IPS-11a (cell line): ENCODE results near the gene TMEM9B.

Experiments used
- H3K4me3 ChIP-seq: one replicate; pipeline ENCODE4 v1.5.1; 2013; ENCODE audit warnings: low read depth, low read length, control low read depth

TMEM9B gene

GRCh38 chr11:8930456-8931175 lies 33.6 kb downstream of the TMEM9B start:
- H3K4me3 ChIP-seq: no peak overlapping the region

GRCh38 chr11:8928981-8929615 lies 35.1 kb downstream of the TMEM9B start:
- no peak overlapping the region for H3K4me3 ChIP-seq

- H3K4me3 ChIP-seq: no peak overlapping the region
Measured at GRCh38 chr11:8928205-8928604, 36.0 kb downstream of the TMEM9B start.

- no peak overlapping the region for H3K4me3 ChIP-seq
Measured at GRCh38 chr11:8927233-8927632, 37.0 kb downstream of the TMEM9B start.

- no peak overlapping the region for H3K4me3 ChIP-seq
Measured at GRCh38 chr11:8926236-8926635, 38.0 kb downstream of the TMEM9B start.

- H3K4me3 ChIP-seq: no peak overlapping the region
Measured at GRCh38 chr11:8925711-8926110, 38.5 kb downstream of the TMEM9B start.

GRCh38 chr11:8922691-8923090 lies 41.6 kb downstream of the TMEM9B start:
- no peak overlapping the region for H3K4me3 ChIP-seq

GRCh38 chr11:8917157-8917825 lies 47.0 kb downstream of the TMEM9B start:
- H3K4me3 ChIP-seq: no peak overlapping the region

- no peak overlapping the region for H3K4me3 ChIP-seq
Measured at GRCh38 chr11:8914661-8915018, 49.6 kb downstream of the TMEM9B start.

- H3K4me3 ChIP-seq: no peak overlapping the region
Measured at GRCh38 chr11:8913961-8914660, 50.1 kb downstream of the TMEM9B start.

- H3K4me3 ChIP-seq: peak within 1 kb of the TSS; percentile 81
Measured at GRCh38 chr11:8911029-8911823, 53.0 kb downstream of the TMEM9B start, which contains the start of gene AKIP1. Gene AKIP1 (plus strand): TSS chr11:8911189. CDS start chr11:8911450, 261 bp downstream.

GRCh38 chr11:8910649-8911026 lies 53.6 kb downstream of the TMEM9B start:
- H3K4me3 ChIP-seq: peak overlapping the region; percentile 31

GRCh38 chr11:8908099-8908498 lies 56.1 kb downstream of the TMEM9B start:
- no peak overlapping the region for H3K4me3 ChIP-seq

GRCh38 chr11:8907116-8907515 lies 57.1 kb downstream of the TMEM9B start:
- no peak overlapping the region for H3K4me3 ChIP-seq

GRCh38 chr11:8905528-8906165 lies 58.6 kb downstream of the TMEM9B start:
- H3K4me3 ChIP-seq: no peak overlapping the region

- H3K4me3 ChIP-seq: no peak overlapping the region
Measured at GRCh38 chr11:8899119-8899753, 65.0 kb downstream of the TMEM9B start.
